Testis (tissue), 2 donors: ENCODE data around the gene PI3.

Experiments
- CTCF ChIP-seq, 3 experiments: fragments of 450-650 bp in 2 of 3; fragments of 200-600 bp in 1 of 3; sonication (generic) in 1 of 3; IDR thresholded peaks; one replicate each; pipeline ENCODE4 v1.5.1; 2016 to 2019; ENCODE audit warnings: antibody characterized with exemption in 3 of 3, mild to moderate bottlenecking in 2 of 3, moderate library complexity in 1 of 3
- POLR2A ChIP-seq: fragments of 450-650 bp; IDR thresholded peaks from one replicate; pipeline ENCODE4 v1.6.1; 2017; ENCODE audit warnings: antibody characterized with exemption, mild to moderate bottlenecking, moderate library complexity

GRCh38 chr20:45189861-45190260 lies 15.2 kb downstream of the PI3 start:
- TF ChIP-seq CTCF (IDR thresholded peaks at IDR 0.05): no peak
- TF ChIP-seq POLR2A: no peak
